Measurements from ENCODE around the gene CRYZL1. TPM values are rescaled to one million over a fixed set of nuclear protein-coding genes. Genes with fewer than 3 reads are reported as not detected.

The CRYZL1 gene
- total and polyA plus RNA-seq, 7 donors: 17.3 to 90.8 (median 46.6) TPM

DNA sequence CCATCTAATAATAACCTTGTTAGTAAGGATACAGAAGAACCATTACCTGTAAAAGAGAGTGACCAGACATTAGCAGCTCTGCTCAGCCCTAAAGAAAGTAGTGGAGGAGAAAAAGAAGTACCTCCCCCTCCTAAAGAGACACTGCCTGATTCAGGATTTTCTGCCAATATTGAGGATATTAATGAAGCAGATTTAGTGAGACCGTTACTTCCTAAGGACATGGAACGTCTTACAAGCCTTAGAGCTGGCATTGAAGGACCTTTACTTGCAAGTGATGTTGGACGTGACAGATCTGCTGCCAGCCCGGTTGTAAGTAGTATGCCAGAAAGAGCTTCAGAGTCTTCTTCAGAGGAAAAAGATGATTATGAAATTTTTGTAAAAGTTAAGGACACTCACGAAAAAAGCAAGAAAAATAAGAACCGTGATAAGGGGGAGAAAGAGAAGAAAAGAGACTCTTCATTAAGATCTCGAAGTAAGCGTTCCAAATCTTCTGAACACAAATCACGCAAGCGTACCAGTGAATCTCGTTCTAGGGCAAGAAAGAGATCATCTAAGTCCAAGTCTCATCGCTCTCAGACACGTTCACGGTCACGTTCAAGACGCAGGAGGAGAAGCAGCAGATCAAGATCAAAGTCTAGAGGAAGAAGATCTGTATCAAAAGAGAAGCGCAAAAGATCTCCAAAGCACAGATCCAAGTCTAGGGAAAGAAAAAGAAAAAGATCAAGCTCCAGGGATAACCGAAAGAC, 87.1 kb downstream of the CRYZL1 start:
- no peaks in the 10 kb centered on the region for H3K27me3 ChIP-seq
- no peak for DNase-seq
- 94 to 98% methylated on average over 18 of the region's 18 CpGs for WGBS, 2 donors
- H3K36me3 ChIP-seq: peaks cover 60 to 98% (median 84%) of the 10 kb centered on the region in 4 donors
- no peak for TF ChIP-seq POLR2A (IDR thresholded peaks at IDR 0.05)
- no peak for TF ChIP-seq POLR2AphosphoS5 (IDR thresholded peaks at IDR 0.05)
- TF ChIP-seq, protein P1, sequence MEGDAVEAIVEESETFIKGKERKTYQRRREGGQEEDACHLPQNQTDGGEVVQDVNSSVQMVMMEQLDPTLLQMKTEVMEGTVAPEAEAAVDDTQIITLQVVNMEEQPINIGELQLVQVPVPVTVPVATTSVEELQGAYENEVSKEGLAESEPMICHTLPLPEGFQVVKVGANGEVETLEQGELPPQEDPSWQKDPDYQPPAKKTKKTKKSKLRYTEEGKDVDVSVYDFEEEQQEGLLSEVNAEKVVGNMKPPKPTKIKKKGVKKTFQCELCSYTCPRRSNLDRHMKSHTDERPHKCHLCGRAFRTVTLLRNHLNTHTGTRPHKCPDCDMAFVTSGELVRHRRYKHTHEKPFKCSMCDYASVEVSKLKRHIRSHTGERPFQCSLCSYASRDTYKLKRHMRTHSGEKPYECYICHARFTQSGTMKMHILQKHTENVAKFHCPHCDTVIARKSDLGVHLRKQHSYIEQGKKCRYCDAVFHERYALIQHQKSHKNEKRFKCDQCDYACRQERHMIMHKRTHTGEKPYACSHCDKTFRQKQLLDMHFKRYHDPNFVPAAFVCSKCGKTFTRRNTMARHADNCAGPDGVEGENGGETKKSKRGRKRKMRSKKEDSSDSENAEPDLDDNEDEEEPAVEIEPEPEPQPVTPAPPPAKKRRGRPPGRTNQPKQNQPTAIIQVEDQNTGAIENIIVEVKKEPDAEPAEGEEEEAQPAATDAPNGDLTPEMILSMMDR (IDR thresholded peaks at IDR 0.05): no peak
- TF ChIP-seq EP300 (IDR thresholded peaks at IDR 0.05): no peak
- H3K27ac ChIP-seq: no peak overlapping the region
- H3K9me3 ChIP-seq: no peaks in the 10 kb centered on the region
- intact Hi-C loops (cut with DNase I): no loop called here
- no peak overlapping the region for H3K4me3 ChIP-seq
- peaks cover 0 to 28% (median 17%) of the 10 kb centered on the region in 4 donors for H3K4me1 ChIP-seq

DNA sequence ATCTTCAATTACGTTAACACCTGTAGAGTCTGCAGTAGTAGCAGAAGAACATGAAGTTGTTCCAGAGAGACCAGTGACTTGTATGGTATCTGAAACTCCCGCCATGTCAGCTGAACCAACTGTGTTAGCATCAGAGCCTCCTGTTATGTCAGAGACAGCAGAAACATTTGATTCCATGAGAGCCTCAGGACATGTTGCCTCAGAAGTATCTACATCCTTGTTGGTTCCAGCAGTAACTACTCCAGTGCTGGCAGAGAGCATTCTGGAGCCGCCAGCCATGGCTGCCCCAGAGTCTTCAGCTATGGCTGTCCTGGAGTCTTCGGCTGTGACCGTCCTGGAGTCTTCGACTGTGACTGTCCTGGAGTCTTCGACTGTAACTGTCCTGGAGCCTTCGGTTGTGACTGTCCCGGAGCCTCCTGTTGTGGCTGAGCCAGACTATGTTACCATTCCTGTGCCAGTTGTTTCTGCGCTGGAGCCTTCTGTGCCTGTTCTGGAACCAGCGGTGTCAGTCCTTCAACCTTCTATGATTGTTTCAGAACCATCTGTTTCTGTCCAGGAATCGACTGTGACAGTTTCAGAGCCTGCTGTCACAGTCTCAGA, 88.4 kb downstream of the CRYZL1 start:
- H3K27me3 ChIP-seq: no peaks in the 10 kb centered on the region
- H3K4me1 ChIP-seq: peaks cover 0 to 30% (median 15%) of the 10 kb centered on the region in 4 donors
- WGBS, 2 donors: 97% methylated on average over 12 of the region's 12 CpGs
- H3K27ac ChIP-seq: no peak overlapping the region
- intact Hi-C loops (cut with DNase I): no loop called here
- H3K9me3 ChIP-seq: no peaks in the 10 kb centered on the region
- TF ChIP-seq EP300 (IDR thresholded peaks at IDR 0.05) (no peak), POLR2A (IDR thresholded peaks at IDR 0.05) (no peak), POLR2AphosphoS5 (IDR thresholded peaks at IDR 0.05) (no peak)
- TF ChIP-seq, protein P1 (IDR thresholded peaks at IDR 0.05): no peak
- no peak for DNase-seq
- peaks cover 55 to 98% (median 73%) of the 10 kb centered on the region in 4 donors for H3K36me3 ChIP-seq
- no peak overlapping the region for H3K4me3 ChIP-seq

DNA sequence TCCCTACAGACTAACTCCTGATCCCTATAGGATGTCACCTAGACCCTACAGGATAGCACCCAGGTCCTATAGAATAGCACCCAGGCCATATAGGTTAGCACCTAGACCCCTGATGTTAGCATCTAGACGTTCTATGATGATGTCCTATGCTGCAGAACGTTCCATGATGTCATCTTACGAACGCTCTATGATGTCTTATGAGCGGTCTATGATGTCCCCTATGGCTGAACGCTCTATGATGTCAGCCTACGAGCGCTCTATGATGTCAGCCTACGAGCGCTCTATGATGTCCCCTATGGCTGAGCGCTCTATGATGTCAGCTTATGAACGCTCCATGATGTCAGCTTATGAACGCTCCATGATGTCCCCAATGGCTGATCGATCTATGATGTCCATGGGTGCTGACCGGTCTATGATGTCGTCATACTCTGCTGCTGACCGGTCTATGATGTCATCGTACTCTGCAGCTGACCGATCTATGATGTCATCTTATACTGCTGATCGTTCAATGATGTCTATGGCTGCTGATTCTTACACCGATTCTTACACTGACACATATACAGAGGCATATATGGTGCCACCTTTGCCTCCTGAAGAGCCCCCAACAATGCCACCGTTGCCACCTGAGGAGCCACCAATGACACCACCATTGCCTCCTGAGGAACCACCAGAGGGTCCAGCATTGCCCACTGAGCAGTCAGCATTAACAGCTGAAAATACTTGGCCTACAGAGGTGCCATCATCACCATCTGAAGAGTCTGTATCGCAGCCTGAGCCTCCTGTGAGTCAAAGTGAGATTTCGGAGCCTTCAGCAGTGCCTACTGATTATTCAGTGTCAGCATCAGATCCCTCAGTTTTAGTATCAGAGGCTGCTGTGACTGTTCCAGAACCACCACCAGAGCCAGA, 89.2 kb downstream of the CRYZL1 start:
- 98% methylated on average over 24 of the region's 24 CpGs for WGBS, 2 donors
- Histone ChIP-seq H3K27ac (no peak overlapping the region), H3K4me3 (no peak overlapping the region), H3K9me3 (no peaks in the 10 kb centered on the region), H3K4me1 (peaks cover 0 to 32% (median 15%) of the 10 kb centered on the region in 4 donors), H3K36me3 (peaks cover 50 to 98% (median 68%) of the 10 kb centered on the region in 4 donors), H3K27me3 (no peaks in the 10 kb centered on the region)
- intact Hi-C loops (cut with DNase I): no loop called here
- DNase-seq: no peak
- TF ChIP-seq, protein P1 (IDR thresholded peaks at IDR 0.05): no peak
- TF ChIP-seq EP300 (IDR thresholded peaks at IDR 0.05) (no peak), POLR2AphosphoS5 (IDR thresholded peaks at IDR 0.05) (peak in 1 of 4 donors; percentile 11), POLR2A (IDR thresholded peaks at IDR 0.05) (no peak)

DNA sequence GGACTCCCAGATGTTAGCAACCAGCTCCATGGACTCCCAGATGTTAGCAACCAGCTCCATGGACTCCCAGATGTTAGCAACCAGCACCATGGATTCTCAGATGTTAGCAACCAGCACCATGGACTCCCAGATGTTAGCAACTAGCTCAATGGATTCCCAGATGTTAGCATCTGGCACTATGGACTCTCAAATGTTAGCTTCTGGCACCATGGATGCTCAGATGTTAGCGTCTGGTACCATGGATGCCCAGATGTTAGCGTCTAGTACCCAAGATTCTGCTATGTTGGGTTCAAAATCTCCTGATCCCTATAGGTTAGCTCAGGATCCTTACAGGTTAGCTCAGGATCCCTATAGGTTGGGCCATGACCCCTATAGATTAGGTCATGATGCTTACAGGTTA, 89.9 kb downstream of the CRYZL1 start:
- WGBS, 2 donors: 96 to 99% methylated on average over 2 of the region's 2 CpGs
- H3K4me3 ChIP-seq: no peak overlapping the region
- no peak overlapping the region for H3K27ac ChIP-seq
- TF ChIP-seq POLR2A (IDR thresholded peaks at IDR 0.05): no peak
- TF ChIP-seq POLR2AphosphoS5 (IDR thresholded peaks at IDR 0.05): no peak
- no peak for DNase-seq
- H3K4me1 ChIP-seq: peaks cover 0 to 25% (median 13%) of the 10 kb centered on the region in 4 donors
- H3K27me3 ChIP-seq: no peaks in the 10 kb centered on the region
- peaks cover 48 to 98% (median 66%) of the 10 kb centered on the region in 4 donors for H3K36me3 ChIP-seq
- H3K9me3 ChIP-seq: no peaks in the 10 kb centered on the region
- intact Hi-C loops (cut with DNase I): no loop called here
